Sigmoid colon (tissue), 7 donors: ENCODE data around the gene TRAF2. TPM values are rescaled to one million over a fixed set of nuclear protein-coding genes. Genes with fewer than 3 reads are reported as not detected.

Source experiments
- DNase-seq: peaks from one replicate; pipeline ENCODE4 v3.0.0-alpha.2; 2019
- H3K27ac ChIP-seq, 4 donors: fragments of 200-600 bp; sonication (generic); one replicate each; pipeline ENCODE4 v1.5.1; 2016 to 2019; ENCODE audit warnings: mild to moderate bottlenecking in 1 of 4
- H3K27me3 ChIP-seq, 3 donors: fragments of 200-600 bp; sonication (generic); one replicate each; pipeline ENCODE4 v1.5.1; 2019; ENCODE audit warnings: mild to moderate bottlenecking in 1 of 3
- H3K36me3 ChIP-seq, 4 donors: fragments of 200-600 bp; sonication (generic); one replicate each; pipeline ENCODE4 v1.5.1; 2016 to 2019
- H3K4me1 ChIP-seq, 4 donors: fragments of 200-600 bp; sonication (generic); one replicate each; pipeline ENCODE4 v1.5.1; 2017 to 2019
- H3K4me3 ChIP-seq, 4 donors: fragments of 200-600 bp; sonication (generic); one replicate each; pipeline ENCODE4 v1.5.1; 2017 to 2019; ENCODE audit warnings: mild to moderate bottlenecking in 2 of 4, moderate library complexity in 1 of 4
- H3K9me3 ChIP-seq, 4 donors: fragments of 200-600 bp in 3 of 4; sonication (generic) in 3 of 4; one replicate each; pipeline versions ENCODE4 v1.5.1 to v1.6.1; 2013 to 2019
- CTCF ChIP-seq, 4 experiments: fragments of 450-650 bp in 3 of 4; fragments of 200-600 bp in 1 of 4; IDR thresholded peaks; one replicate each; pipeline ENCODE4 v1.5.1; 2016 to 2019; ENCODE audit warnings: antibody characterized with exemption in 4 of 4, mild to moderate bottlenecking in 3 of 4, moderate library complexity in 2 of 4
- EP300 ChIP-seq, 4 donors: sonication (generic); formaldehyde crosslinking; IDR thresholded peaks; one replicate each; pipeline ENCODE4 v1.6.1; 2017; ENCODE audit warnings: antibody characterized with exemption in 4 of 4
- POLR2A ChIP-seq, 2 donors: fragments of 450-650 bp; IDR thresholded peaks; one replicate each; pipeline ENCODE4 v1.6.1; 2016; ENCODE audit warnings: antibody characterized with exemption in 2 of 2, mild to moderate bottlenecking in 2 of 2, moderate library complexity in 2 of 2
- POLR2AphosphoS5 ChIP-seq, 4 donors: sonication (generic); formaldehyde crosslinking; IDR thresholded peaks; one replicate each; pipeline ENCODE4 v1.6.1; 2017; ENCODE audit warnings: antibody characterized with exemption in 4 of 4
- WGBS, 2 donors: extraction: QIAGEN DNeasy Blood & Tissue Kit; methylation state at CpG; one replicate each; pipeline ENCODE4 v1.1.7; 2013; 5-methylcytosine and 5-hydroxymethylcytosine counted together
- intact Hi-C: fragments of 100-400 bp; cut with DNase I; formaldehyde crosslinking; loops from one replicate; pipeline ENCODE4 v1.15.1; 2023
- polyA plus RNA-seq, 3 donors: library from polyadenylated mRNA; stranded (reverse); fragments of 200-250 nt; gene quantifications; one replicate each; pipeline ENCODE4 v1.2.3, GENCODE V29; 2013
- total RNA-seq, 4 donors: library from RNA; depleted of rRNA; stranded (reverse); fragments of >200 nt; gene quantifications; one replicate each; pipeline ENCODE4 v1.1.0, GENCODE V29; 2016
- donor health status: healthy with polysubstance abuse.
- donor health status: Bipolar disorder and iron deficiency.
- donor health status: healthy.

Gene TRAF2
- total and polyA plus RNA-seq, 7 donors: 1.8 to 21.9 (median 5.5) TPM

GRCh38 chr9:136854842-136855460 lies 31.4 kb upstream of the TRAF2 start:
- intact Hi-C loops: no loop called here
- TF ChIP-seq POLR2AphosphoS5 (IDR thresholded peaks at IDR 0.05) (no peak), EP300 (IDR thresholded peaks at IDR 0.05) (no peak)
- no peaks in the 10 kb centered on the region for H3K9me3 ChIP-seq
- 84 to 86% methylated on average over 23 of the region's 23 CpGs for WGBS, 2 donors
- H3K4me1 ChIP-seq: peaks cover 0 to 32% (median 25%) of the 10 kb centered on the region in 4 donors
- no peaks in the 10 kb centered on the region for H3K27me3 ChIP-seq
- no peak overlapping the region for H3K4me3 ChIP-seq
- peaks cover 0 to 6% (median 0%) of the 10 kb centered on the region in 4 donors for H3K36me3 ChIP-seq
- no peak overlapping the region for H3K27ac ChIP-seq
- no peak for DNase-seq

GRCh38 chr9:136855461-136856078 lies 30.7 kb upstream of the TRAF2 start:
- no peak overlapping the region for H3K4me3 ChIP-seq
- intact Hi-C loops: no loop called here
- peaks cover 0 to 11% (median under 1%) of the 10 kb centered on the region in 4 donors for H3K36me3 ChIP-seq
- no peaks in the 10 kb centered on the region for H3K9me3 ChIP-seq
- no peak for DNase-seq
- H3K4me1 ChIP-seq: peaks cover 0 to 26% (median 19%) of the 10 kb centered on the region in 4 donors
- H3K27ac ChIP-seq: no peak overlapping the region
- 83 to 86% methylated on average over 26 of the region's 26 CpGs for WGBS, 2 donors
- H3K27me3 ChIP-seq: no peaks in the 10 kb centered on the region
- TF ChIP-seq CTCF (IDR thresholded peaks at IDR 0.05) (no peak), POLR2A (IDR thresholded peaks at IDR 0.05) (no peak), POLR2AphosphoS5 (IDR thresholded peaks at IDR 0.05) (no peak), EP300 (IDR thresholded peaks at IDR 0.05) (no peak)

- no peaks in the 10 kb centered on the region for H3K9me3 ChIP-seq
- intact Hi-C loops: no loop called here
- TF ChIP-seq EP300 (IDR thresholded peaks at IDR 0.05) (no peak), CTCF (IDR thresholded peaks at IDR 0.05) (no peak), POLR2A (IDR thresholded peaks at IDR 0.05) (no peak), POLR2AphosphoS5 (IDR thresholded peaks at IDR 0.05) (no peak)
- 73 to 79% methylated on average over 15 of the region's 15 CpGs for WGBS, 2 donors
- H3K4me3 ChIP-seq: no peak overlapping the region
- no peaks in the 10 kb centered on the region for H3K27me3 ChIP-seq
- H3K27ac ChIP-seq: no peak overlapping the region
- H3K36me3 ChIP-seq: peaks cover 1 to 11% (median 5%) of the 10 kb centered on the region in 4 donors
- DNase-seq: no peak
- H3K4me1 ChIP-seq: peaks cover 0 to 21% (median 14%) of the 10 kb centered on the region in 4 donors
Measured at GRCh38 chr9:136856079-136856476, 30.2 kb upstream of the TRAF2 start.

GRCh38 chr9:136856541-136857141 lies 29.7 kb upstream of the TRAF2 start:
- TF ChIP-seq POLR2AphosphoS5 (IDR thresholded peaks at IDR 0.05) (no peak), CTCF (IDR thresholded peaks at IDR 0.05) (no peak), POLR2A (IDR thresholded peaks at IDR 0.05) (no peak), EP300 (IDR thresholded peaks at IDR 0.05) (no peak)

GRCh38 chr9:136857166-136857565 lies 29.1 kb upstream of the TRAF2 start:
- 76 to 86% methylated on average over 19 of the region's 19 CpGs for WGBS, 2 donors
- Histone ChIP-seq H3K4me3 (no peak overlapping the region), H3K27me3 (no peaks in the 10 kb centered on the region), H3K36me3 (peaks cover 9 to 21% (median 16%) of the 10 kb centered on the region in 4 donors), H3K9me3 (no peaks in the 10 kb centered on the region), H3K4me1 (peaks cover 0 to 18% (median 14%) of the 10 kb centered on the region in 4 donors), H3K27ac (no peak overlapping the region)
- DNase-seq: no peak
- TF ChIP-seq POLR2AphosphoS5 (IDR thresholded peaks at IDR 0.05) (no peak), CTCF (IDR thresholded peaks at IDR 0.05) (no peak), POLR2A (IDR thresholded peaks at IDR 0.05) (no peak)
- intact Hi-C loops: no loop called here

More at GRCh38 chr9:136856541-136857141, 29.7 kb upstream of the TRAF2 start:
- peaks cover 0 to 18% (median 14%) of the 10 kb centered on the region in 4 donors for H3K4me1 ChIP-seq
- peaks cover 7 to 16% (median 11%) of the 10 kb centered on the region in 4 donors for H3K36me3 ChIP-seq
- 81 to 84% methylated on average over 14 of the region's 14 CpGs for WGBS, 2 donors
- no peak overlapping the region for H3K27ac ChIP-seq
- intact Hi-C loops: no loop called here
- no peak overlapping the region for H3K4me3 ChIP-seq
- H3K9me3 ChIP-seq: no peaks in the 10 kb centered on the region
- H3K27me3 ChIP-seq: no peaks in the 10 kb centered on the region
- no peak for DNase-seq
